CD4-positive, alpha-beta T cell treated with Interleukin-15 for 4 hours (primary cell): ENCODE data around the gene BCL6B.
"Not testable (repeated sequence)": the region's sequence is repeated elsewhere in the genome, so short reads cannot be mapped to it uniquely, and the experiment has no call there.

Experiments used
- DNase-seq: peaks from one replicate; pipeline ENCODE4 v3.0.0-alpha.2; 2020; ENCODE audit warnings: low spot score

Gene BCL6B, protein sequence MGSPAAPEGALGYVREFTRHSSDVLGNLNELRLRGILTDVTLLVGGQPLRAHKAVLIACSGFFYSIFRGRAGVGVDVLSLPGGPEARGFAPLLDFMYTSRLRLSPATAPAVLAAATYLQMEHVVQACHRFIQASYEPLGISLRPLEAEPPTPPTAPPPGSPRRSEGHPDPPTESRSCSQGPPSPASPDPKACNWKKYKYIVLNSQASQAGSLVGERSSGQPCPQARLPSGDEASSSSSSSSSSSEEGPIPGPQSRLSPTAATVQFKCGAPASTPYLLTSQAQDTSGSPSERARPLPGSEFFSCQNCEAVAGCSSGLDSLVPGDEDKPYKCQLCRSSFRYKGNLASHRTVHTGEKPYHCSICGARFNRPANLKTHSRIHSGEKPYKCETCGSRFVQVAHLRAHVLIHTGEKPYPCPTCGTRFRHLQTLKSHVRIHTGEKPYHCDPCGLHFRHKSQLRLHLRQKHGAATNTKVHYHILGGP

DNA sequence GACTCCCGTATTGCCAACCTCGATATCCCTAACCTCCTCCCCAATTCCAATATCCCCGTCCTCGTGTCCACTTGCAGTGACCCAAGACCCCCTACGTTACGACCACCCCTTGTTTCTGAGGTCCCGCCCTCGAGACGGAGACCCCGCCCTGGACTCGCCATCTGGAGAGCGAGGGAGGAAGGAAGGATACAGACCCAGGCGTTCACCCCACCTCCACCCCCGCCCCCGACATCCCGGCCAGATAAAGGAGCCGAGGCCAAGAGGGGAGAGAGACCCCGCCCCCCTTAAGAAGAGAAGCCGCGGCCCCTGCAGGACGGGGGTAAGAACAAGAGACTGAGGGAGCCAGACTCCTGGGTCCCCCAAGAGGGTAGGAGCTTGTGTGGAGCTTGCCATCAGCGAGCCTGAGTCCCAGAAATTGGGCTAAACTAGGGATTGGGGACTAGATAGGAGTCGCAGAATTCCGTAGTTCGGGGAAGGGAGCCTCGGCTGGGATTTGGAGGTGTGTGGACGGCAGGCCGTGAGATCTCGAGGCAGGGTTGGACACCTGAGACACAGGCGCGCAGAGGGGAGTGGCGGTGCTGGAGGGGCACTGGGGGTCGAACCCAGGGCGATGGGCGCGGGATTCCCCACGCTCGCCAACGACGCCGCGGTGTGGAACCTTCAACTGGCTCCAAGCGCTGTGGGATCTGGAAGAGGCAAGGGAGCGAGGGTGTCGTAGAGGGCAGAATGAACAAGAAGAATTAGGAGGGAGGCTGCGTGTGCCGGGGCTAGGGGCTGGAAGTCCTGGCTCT, at the start of gene BCL6B:
TSS of gene BCL6B (plus strand) at position 270 of the 791 bp plus-strand sequence. CDS start 622 bp downstream, outside the sequence.
- no peak for DNase-seq

DNA sequence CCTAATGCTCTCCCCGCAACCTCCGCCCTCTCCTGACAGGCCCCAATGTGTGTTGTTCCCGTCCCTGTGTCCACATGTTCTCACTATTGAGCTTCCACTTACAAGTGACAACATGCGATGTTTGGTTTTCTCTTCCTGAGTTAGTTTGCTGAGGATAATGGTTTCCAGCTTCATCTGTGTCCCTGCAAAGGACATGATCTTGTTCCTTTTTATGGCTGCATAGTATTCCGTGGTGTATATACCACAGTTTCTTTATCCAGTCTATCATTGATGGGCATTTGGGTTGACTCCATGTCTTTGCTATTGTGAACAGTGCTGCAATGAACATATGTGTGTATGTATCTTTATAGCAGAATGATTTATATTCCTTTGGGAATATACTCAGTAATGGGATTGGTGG, 43.4 kb upstream of the BCL6B start:
- not testable (repeated sequence) for DNase-seq

- no peak for DNase-seq
These were observed 41.4 kb upstream of the BCL6B start for GRCh38 chr17:6981426-6981825.

DNA sequence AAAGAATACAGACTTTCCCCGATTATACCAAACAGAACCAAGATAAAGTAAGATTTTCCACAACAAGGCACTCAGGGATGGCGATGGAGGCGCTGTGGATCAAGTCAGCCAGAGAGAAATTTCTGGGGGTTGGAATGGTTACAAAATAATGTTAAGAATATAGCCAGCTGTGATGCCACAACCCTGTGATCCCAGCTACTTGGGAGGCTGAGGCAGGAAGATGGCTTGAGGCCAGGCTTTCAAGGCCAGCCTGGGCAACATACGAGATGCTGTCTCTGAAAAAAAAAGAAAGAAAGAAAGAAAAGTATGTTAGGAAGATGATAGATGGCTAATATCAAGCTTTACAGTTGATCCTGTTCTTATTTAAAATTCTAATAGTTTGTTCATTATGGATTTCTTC, 37.6 kb upstream of the BCL6B start:
- DNase-seq, result no peak

GRCh38 chr17:6986676-6987075, 36.2 kb upstream of the BCL6B start:
- DNase-seq, result no peak

- DNase-seq, result no peak
These were observed 33.1 kb upstream of the BCL6B start for GRCh38 chr17:6989779-6990178.

DNA sequence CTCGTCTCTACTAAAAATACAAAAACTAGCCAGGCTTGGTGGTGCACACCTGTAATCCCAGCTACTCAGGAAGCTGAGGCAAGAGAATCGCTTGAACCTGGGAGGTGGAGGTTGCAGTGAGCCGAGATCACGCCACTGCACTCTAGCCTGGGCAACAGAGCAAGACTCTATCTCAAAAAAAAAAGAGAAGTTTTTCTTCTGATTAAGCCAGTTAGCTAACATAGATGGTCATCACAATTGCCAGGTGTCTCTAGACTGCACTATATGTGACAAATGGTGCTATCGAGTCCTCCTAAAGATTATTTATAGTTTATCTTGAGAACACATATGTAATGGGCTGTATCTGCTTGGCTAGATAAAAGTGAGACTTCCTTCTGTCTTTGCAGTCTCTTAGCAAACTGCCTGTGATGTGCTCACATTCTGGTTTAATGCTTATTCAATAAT, 29.2 kb upstream of the BCL6B start:
- not testable (repeated sequence) for DNase-seq

- no peak for DNase-seq
These were observed 28.7 kb upstream of the BCL6B start for GRCh38 chr17:6994118-6994598.

- DNase-seq, result no peak
These were observed 28.1 kb upstream of the BCL6B start for GRCh38 chr17:6994666-6995256.

DNA sequence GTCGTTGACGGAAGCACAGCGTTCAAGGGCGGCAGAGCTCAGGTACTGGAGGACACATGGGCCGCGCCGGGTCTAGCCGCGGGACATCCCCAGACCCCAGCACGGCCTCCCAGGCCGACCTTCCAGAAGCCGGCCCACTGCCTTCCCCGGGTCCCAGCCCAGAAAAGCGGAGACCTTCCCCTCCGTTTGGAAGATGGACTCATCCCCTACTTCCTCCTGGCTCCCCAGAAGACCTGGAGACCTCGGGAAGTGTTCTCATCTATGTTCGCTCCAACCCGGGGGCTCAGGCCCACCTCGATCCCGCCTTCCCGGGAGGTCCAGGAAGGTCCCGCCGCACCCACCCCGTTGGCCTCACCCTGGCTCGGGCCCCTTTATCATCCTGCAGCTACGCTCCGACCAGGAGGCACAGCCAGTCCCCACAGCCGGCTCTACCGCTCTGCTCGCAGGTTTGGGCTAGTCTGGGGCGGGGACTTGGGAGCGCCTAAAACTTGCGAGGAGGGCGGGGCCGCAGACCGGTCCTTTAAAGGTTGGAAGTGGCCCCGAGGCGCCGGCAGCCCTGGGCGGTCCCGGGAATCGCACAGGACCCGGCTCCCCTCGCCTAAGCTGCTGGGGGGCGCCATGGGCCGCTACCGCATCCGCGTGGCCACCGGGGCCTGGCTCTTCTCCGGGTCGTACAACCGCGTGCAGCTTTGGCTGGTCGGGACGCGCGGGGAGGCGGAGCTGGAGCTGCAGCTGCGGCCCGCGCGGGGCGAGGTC, 27.2 kb upstream of the BCL6B start, which contains the start of gene ALOX12:
TSS of gene ALOX12 (plus strand) at position 550 of the 756 bp plus-strand sequence. CDS start at position 619, 69 bp downstream.
- no peak for DNase-seq

DNA sequence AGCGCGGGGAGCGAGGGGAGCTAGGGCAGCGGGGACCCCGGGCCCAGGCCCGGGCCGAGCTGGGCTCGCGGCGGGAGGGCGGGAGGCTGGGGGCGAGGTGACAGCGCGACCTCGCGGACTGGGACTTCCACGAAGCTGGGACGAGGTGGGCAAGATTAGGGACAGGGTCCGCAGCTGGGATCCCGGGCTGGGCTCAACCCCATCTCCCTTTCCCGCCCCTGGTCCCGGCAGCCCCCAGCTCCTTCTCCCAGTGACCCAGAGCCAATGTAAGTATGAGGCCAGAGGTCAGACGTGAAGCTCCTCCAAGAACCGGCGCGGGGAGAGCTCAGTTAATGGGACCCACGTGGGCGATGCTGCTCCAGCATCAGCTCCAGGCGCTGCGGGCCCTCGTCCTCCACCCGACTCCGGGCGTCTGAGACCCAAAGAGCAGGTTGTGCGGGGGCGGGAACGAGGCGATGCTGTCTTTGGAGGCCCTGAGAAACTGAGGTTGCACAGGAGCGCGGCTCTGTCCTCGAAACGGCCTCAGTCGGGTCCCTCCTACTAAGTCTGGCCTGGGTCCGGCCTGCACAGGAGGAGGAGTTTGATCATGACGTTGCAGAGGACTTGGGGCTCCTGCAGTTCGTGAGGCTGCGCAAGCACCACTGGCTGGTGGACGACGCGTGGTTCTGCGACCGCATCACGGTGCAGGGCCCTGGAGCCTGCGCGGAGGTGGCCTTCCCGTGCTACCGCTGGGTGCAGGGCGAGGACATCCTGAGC, 26.4 kb upstream of the BCL6B start:
- DNase-seq, result no peak

GRCh38 chr17:6997171-6997570, 25.7 kb upstream of the BCL6B start:
- no peak for DNase-seq

GRCh38 chr17:6998855-6999508, 23.9 kb upstream of the BCL6B start:
- no peak for DNase-seq

DNA sequence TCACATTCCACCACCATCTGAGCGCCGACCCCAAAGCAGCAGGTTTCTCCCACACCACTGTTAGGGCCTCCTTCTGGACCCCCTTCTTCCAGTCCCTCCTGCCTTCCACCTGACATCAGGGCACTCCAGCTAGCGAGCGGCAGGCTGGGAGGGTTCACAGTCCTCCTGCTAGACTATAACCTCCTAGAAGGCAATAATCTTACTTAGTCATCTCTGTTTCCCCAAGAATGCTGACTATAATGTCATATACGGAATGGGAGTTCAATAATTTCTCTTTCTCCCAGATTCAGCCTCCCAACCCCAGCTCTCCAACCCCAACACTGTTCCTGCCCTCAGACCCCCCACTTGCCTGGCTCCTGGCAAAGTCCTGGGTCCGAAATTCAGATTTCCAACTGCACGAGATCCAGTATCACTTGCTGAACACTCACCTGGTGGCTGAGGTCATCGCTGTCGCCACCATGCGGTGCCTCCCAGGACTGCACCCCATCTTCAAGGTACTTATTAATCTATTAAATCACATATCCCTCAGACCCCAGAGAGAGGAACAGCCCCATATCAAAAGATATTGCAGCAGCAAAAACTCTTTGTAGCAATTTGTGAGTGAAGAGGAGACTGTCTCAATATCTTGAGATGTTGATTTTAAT, 21.4 kb upstream of the BCL6B start:
- peak; percentile 43 for DNase-seq

GRCh38 chr17:7002288-7003047, 20.4 kb upstream of the BCL6B start:
- no peak for DNase-seq

GRCh38 chr17:7003745-7004144, 19.1 kb upstream of the BCL6B start:
- DNase-seq, result no peak

DNA sequence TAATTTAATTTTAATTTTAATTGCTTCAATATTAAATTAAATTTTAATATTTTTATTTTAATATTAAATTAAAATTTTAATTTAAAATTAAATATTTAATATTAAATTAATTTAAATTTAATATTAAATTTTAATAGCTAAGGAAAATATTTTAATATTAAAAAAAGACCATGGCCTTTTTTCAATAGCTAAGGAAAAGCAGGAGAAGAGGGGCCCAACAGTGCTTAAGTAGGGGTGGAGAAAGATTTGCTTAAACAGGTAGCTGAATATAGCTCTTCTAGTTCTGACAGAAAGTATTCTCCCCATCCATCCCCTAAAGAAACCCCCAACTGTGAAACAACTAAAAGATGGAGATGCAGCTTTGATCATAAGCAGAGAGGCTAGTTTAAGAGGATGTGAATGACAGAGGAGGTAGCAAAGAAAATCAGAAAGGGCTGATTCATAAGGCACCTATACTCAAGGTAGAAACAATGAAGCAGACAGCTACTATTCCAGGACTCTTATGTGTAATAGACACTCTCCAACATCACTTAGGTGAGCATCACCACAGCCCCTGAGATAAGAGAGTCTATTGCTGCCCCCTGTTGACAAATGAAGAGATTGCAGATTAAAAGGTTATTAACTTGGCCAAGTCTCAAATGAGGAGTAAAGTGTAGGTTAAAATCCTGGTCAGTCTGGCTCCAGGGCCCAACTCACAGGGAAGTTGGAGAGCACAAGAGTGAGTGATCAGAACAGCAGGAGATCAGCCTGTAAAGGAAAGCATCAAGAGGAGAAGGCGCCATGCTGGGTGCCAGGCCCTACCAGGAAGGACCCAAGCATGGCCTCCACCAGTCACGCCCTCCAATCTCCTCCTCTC, 18.2 kb upstream of the BCL6B start:
- peak; percentile 86 for DNase-seq

- DNase-seq, result no peak
These were observed 17.1 kb upstream of the BCL6B start for GRCh38 chr17:7005716-7006115.
